HEK293T (cell line): ENCODE data around the gene SENP8.

Source experiments
- BHLHE40 ChIP-seq: fragments of 450-650 bp; IDR thresholded peaks from 2 replicates; pipeline ENCODE4 v1.6.1; 2016; ENCODE audit warnings: mild to moderate bottlenecking, moderate library complexity, borderline replicate concordance
- CTBP1 ChIP-seq: fragments of 450-650 bp; IDR thresholded peaks from 2 replicates; pipeline ENCODE4 v1.6.1; 2016; ENCODE audit warnings: borderline replicate concordance
- ELF4 ChIP-seq: fragments of 450-650 bp; IDR thresholded peaks from 2 replicates; pipeline ENCODE4 v1.6.1; 2017; ENCODE audit warnings: antibody characterized with exemption
- NFRKB ChIP-seq: fragments of 450-650 bp; IDR thresholded peaks from 2 replicates; pipeline ENCODE4 v1.6.1; 2016; ENCODE audit warnings: mild to moderate bottlenecking, moderate library complexity
- SP1 ChIP-seq: fragments of 450-650 bp; IDR thresholded peaks from 2 replicates; pipeline ENCODE4 v1.6.1; 2017
- ZNF384 ChIP-seq: fragments of 450-650 bp; IDR thresholded peaks from 2 replicates; pipeline ENCODE4 v1.6.1; 2016
- TF ChIP-seq, protein P1 (sequence below): fragments of 450-650 bp; IDR thresholded peaks from 2 replicates; pipeline ENCODE4 v1.6.1; 2016

GRCh38 chr15:72175186-72176044, 57.2 kb downstream of the SENP8 start:
- TF ChIP-seq, protein P1, sequence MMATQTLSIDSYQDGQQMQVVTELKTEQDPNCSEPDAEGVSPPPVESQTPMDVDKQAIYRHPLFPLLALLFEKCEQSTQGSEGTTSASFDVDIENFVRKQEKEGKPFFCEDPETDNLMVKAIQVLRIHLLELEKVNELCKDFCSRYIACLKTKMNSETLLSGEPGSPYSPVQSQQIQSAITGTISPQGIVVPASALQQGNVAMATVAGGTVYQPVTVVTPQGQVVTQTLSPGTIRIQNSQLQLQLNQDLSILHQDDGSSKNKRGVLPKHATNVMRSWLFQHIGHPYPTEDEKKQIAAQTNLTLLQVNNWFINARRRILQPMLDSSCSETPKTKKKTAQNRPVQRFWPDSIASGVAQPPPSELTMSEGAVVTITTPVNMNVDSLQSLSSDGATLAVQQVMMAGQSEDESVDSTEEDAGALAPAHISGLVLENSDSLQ: no peak
- no peak for TF ChIP-seq ZNF384
- no peak for TF ChIP-seq NFRKB
- TF ChIP-seq SP1: no peak
- no peak for TF ChIP-seq CTBP1
- TF ChIP-seq BHLHE40: no peak
- no peak for TF ChIP-seq ELF4
